OCI-LY3 (cell line): ENCODE measurements around the gene CNRIP1.

ENCODE experiments used
- EZH2phosphoT487 ChIP-seq: fragments of 200-600 bp; shearing (Covaris generic); IDR thresholded peaks from 2 replicates; pipeline ENCODE4 v1.6.1; 2018; ENCODE audit warnings: antibody characterized with exemption, mixed run types, low read depth
- TF ChIP-seq, protein P1 (sequence below): fragments of 200-600, 300-600 bp; sonication (generic); IDR thresholded peaks from 2 replicates; pipeline ENCODE4 v1.5.1; 2014; ENCODE audit warnings: antibody characterized with exemption, low read length, low read depth

DNA sequence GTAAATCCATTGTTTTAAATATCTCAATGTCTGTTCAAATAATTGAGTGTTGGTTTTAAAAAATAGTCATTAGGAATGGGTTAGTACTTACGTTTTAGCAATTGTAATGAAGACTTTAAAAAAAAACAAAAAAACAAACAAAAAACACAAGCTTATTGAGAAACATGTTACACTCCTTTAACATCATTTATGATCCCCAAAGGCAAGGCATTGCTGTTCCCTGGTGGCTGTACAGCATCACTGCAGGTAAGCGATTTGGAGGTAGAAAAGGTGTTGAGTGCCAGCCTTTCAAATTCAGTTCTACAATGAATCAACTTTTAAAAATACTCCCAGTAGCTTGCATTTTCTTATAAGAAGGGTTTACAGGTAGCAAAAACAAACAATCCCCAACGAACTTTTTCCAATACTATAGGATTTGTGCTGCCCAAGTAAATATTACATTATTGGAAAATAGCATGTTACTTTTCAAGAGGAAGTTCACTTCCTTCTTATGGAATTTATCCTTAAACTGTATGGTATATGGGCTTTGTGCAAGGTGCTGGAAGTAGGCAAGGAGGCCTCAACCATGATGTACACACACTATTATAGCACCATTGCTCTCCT lies 27.5 kb downstream of the CNRIP1 start:
- TF ChIP-seq EZH2phosphoT487 = no peak
- TF ChIP-seq, protein P1, sequence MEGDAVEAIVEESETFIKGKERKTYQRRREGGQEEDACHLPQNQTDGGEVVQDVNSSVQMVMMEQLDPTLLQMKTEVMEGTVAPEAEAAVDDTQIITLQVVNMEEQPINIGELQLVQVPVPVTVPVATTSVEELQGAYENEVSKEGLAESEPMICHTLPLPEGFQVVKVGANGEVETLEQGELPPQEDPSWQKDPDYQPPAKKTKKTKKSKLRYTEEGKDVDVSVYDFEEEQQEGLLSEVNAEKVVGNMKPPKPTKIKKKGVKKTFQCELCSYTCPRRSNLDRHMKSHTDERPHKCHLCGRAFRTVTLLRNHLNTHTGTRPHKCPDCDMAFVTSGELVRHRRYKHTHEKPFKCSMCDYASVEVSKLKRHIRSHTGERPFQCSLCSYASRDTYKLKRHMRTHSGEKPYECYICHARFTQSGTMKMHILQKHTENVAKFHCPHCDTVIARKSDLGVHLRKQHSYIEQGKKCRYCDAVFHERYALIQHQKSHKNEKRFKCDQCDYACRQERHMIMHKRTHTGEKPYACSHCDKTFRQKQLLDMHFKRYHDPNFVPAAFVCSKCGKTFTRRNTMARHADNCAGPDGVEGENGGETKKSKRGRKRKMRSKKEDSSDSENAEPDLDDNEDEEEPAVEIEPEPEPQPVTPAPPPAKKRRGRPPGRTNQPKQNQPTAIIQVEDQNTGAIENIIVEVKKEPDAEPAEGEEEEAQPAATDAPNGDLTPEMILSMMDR = peak; percentile 79
